Mammary epithelial cell (primary cell): ENCODE measurements around the gene SOD1.

ENCODE experiments used
- EZH2 ChIP-seq: IDR thresholded peaks from 2 replicates; pipeline ENCODE4 v1.6.1; 2012; ENCODE audit warnings: low read length, inconsistent platforms, borderline replicate concordance
- TF ChIP-seq, protein P1 (sequence below), 2 donors: IDR thresholded peaks in 1 of 2; conservative IDR thresholded peaks in 1 of 2; 2 replicates each; pipeline ENCODE4 v1.5.1; 2011 to 2012; ENCODE audit warnings: inconsistent platforms in 2 of 2, low read length in 2 of 2, mild to moderate bottlenecking in 2 of 2, control low read depth in 1 of 2, low read depth in 1 of 2; ENCODE audit not compliant: insufficient read depth in 1 of 2; ENCODE audit errors: extremely low read depth in 1 of 2

DNA sequence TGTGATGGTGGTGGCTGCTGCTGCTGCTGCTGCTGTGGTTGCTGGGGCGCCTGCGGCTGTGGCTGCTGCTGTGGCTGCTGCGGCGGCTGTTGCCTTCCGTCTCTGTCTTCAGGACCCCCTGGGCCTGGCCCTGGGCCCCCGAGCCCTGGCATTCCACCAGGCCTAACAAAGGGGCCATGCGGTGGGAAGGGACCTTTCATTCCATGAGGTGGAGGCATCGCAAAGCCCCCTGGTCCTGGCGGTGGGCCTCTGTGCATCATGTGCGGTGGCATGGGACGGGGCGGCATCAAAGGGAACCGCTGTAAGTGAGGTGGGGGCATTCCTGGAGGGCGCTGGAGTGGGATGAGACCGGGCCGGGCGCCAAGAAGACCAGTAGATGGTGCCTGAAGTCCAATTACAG is 12.4 kb downstream of the SOD1 start:
- TF ChIP-seq, protein P1, sequence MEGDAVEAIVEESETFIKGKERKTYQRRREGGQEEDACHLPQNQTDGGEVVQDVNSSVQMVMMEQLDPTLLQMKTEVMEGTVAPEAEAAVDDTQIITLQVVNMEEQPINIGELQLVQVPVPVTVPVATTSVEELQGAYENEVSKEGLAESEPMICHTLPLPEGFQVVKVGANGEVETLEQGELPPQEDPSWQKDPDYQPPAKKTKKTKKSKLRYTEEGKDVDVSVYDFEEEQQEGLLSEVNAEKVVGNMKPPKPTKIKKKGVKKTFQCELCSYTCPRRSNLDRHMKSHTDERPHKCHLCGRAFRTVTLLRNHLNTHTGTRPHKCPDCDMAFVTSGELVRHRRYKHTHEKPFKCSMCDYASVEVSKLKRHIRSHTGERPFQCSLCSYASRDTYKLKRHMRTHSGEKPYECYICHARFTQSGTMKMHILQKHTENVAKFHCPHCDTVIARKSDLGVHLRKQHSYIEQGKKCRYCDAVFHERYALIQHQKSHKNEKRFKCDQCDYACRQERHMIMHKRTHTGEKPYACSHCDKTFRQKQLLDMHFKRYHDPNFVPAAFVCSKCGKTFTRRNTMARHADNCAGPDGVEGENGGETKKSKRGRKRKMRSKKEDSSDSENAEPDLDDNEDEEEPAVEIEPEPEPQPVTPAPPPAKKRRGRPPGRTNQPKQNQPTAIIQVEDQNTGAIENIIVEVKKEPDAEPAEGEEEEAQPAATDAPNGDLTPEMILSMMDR (conservative IDR thresholded peaks at IDR 0.05 in 1 of 2, IDR thresholded peaks at IDR 0.05 in 1 of 2; ENCODE audit: extremely low read depth in 1 of 2, insufficient read depth in 1 of 2, low read depth in 1 of 2, low read length in 2 of 2) = no peak
- TF ChIP-seq EZH2 = no peak
